DMS153 (cell line): ENCODE data around the gene INVS.
"Not testable (repeated sequence)": the region's sequence is repeated elsewhere in the genome, so short reads cannot be mapped to it uniquely, and the experiment has no call there.

ENCODE experiments used
- DNase-seq: peaks from one replicate; lab custom pipeline; 2025; lab: John Stamatoyannopoulos, UW

INVS gene

DNA sequence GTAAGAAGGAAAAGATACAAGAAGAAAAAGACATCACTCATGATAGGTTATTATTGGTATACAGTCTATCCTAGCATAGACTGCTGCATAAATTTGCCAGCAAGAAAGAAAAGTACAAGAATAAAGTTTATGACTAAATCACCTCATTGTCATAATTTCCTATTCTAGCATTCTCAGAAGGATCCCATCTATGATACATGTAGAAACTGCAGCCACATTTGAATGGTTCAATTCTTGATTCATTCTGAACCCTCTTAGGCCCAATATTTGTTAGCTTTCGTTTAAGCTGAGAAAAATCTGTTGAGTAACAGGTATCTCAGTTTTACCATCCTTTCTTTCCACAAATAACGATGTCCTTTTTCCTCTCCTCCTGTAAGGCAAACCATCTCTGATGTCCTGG, 21.2 kb downstream of the INVS start:
- DNase-seq, result no peak

DNA sequence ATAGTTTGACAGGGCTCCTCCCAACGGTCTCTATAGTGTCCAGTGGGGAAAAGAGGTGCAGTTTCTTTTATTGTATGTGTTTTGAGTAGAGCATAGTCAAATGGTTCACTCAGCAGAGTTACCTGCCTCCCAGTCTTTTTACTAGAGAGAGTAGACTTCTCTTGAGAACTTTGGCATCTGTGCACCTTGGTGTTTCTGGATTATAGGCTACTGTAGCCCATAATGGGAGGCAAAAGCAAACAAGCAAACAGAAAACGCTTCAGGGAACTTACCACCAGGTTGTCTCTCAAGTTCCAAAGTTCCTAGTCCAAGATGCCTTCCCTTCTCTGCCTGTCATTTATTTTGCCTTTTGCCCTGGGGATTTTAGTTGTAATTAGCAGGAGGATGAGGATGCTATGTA, 26.2 kb downstream of the INVS start:
- DNase-seq, result no peak

GRCh38 chr9:100125910-100126309, 26.9 kb downstream of the INVS start:
- DNase-seq, result no peak

GRCh38 chr9:100126423-100126822, 27.4 kb downstream of the INVS start:
- DNase-seq, result no peak

GRCh38 chr9:100129772-100130171, 30.7 kb downstream of the INVS start:
- no peak for DNase-seq

- DNase-seq, result no peak
These were observed 32.2 kb downstream of the INVS start for GRCh38 chr9:100131216-100131615.

DNA sequence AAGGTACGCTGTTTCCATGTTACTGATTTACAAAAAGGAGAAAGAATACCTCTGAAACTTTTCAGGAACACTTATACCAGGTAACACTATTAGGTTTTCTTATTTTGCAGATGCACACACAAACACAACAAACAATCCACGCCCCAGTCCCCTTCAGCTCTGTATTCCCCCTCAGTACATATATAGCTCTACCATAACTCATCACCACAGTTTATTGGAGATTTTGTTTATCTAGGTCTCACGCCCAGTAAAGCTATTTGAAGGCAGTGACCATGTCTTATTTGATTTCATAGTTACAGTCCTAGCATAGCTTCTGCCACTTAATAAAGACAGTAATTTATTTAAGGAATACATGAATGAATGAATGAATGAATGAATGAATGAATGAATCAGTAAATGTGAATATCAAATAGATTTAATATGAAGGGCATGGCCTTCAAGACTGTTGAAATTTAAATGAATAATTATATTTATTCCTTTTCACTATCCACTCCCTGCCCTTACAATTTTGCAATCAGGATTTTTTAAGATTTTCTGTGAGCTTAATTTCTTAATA, 32.9 kb downstream of the INVS start:
- no peak for DNase-seq

DNA sequence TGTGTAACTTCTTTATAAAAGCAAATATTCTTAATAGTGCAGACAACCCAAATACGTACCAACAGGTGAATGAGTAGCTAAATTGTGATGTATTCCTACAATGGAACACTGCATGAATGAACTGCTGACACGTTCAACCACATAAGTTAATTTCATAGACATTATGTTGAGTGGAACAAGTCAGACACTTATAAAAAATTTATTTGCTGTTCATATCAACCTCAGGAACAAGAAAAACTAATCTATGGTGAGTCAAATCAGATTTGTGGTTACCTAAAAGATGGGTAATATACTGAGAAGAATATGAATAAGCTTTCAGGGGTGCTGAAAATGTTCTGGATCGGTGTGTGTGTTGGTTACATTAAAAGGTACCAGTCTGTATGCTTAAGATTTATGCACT, 35.7 kb downstream of the INVS start:
- DNase-seq, result no peak

DNA sequence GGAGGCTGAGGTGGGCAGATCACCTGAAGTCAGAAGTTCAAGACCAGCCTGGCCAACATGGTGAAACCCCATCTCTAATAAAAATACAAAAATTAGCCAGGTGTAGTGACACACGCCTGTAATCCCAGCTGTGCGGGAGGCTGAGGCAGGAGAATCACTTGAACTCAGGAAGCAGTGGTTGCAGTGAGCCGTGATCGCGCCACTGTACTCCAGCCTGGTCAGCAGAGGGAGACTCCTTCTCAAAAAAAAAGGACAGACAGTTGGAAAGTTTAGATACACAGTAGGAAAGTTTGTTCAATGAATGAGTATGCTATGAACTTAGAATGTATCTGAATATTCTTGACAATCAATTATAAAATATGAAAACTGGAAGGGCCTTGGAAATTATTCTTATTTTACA, 37.8 kb downstream of the INVS start:
- DNase-seq, result not testable (repeated sequence)

DNA sequence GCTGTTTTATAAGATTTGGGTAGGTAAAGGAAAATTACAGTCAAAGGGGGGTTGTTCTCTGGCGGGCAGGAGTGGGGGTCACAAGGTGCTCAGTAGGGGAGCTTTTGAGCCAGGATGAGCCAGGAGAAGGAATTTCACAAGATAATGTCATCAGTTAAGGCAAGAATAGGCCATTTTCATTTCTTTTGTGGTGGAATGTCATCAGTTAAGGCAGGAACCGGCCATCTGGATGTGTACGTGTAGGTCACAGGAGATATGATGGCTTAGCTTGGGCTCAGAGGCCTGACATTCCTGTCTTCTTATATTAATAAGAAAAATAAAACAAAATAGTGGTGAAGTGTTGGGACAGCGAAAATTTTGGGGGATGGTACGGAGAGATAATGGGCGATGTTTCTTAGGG, 41.3 kb downstream of the INVS start:
- DNase-seq, result not testable (repeated sequence)

- not testable (repeated sequence) for DNase-seq
These were observed 42.8 kb downstream of the INVS start for GRCh38 chr9:100141862-100142261.

DNA sequence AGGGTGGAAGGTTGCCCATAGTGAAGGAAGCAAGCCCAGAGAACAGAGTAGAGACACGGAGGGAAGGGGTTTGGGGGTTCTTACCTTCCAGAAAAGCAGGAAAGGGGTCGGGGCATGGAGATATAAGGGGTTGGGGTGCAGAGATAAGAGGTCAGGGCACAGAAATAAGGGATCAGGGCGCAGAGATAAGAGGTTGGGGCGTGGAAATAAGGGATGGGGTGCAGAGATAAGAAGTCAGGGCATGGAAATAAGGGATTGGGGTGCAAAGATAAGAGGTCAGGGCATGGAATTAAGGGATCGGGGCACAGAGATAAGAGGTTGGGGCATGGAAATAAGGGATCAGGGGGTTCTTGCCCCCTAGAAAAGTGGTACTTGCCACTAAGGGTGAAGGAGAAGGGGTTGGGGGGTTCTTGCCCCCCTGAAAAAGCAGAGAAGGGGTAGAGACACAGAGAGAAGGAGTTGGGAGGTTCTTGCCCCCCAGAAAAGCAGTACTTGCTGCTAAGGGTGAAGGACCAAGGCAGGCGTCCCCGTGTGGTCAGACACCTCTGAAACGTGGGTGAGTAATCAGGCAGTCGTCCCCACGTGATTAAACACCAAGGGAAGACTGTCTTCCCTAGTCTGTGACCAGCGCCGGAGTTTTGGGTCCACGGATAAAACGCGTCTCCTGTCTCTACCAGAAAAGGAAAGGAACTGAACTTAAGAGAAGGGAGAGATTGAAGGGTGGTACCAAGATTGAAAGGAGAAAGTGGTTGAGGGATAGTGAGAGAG, 46.3 kb downstream of the INVS start:
- not testable (repeated sequence) for DNase-seq

GRCh38 chr9:100145976-100146375, 46.9 kb downstream of the INVS start:
- DNase-seq, result not testable (repeated sequence)

DNA sequence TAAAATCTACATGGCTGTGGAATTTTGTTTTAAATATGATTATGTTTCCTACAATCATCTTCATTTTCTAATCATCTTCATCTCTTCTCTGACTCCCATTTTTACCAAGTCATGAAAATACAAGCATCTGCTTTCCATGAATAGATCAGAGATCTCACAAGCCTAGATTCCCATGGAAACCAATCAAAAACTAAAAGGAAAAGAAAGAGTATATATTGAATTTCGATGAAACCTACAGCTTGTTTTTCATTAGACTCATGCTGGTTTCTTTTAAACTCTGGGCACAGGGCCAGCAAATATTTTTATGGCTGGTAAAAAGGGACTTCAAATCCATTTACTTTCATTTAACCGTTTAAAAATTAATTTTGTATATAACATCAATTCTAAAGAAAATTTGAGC, 51.2 kb downstream of the INVS start:
- DNase-seq, result no peak

DNA sequence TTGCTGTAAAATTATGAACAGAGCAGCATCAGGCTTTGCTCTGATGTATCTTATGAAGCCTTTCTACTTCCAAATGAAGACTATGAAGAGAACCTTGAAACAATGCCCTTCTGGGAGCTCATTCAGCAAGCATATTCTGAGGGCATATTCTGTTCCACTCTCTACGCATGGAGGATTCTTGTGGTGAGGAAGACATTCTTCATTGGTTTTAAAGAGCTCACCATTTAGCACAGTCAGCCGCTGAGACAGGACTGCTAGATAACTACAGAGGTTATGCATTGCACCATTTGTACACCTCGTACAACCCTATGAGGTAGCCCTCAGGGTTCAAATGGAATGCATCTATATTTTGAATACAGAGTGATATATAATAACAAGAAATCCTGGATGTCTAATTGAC, 61.0 kb downstream of the INVS start:
- no peak for DNase-seq

GRCh38 chr9:100167176-100167575, 68.1 kb downstream of the INVS start:
- no peak for DNase-seq

GRCh38 chr9:100167915-100168654, 69.0 kb downstream of the INVS start:
- no peak for DNase-seq

GRCh38 chr9:100170085-100170484, 71.0 kb downstream of the INVS start:
- no peak for DNase-seq

DNA sequence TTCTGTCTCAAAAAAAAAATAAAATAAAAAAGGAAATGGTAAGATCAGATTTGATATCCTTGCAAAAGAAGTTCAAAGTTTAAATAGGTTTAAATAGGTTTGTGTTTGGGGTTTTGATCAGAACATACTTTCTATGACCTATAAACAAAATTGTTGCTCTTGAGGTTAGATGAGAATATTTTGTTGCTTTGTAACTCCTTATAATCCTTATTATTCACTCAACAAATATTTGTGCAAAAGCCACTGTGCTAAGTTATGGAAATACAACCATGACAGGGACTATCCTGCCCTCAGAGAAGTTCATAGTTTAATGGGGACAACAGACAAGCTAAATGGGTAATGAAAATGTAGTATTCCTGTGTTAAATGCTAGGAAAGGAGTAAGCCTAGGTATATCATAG, 71.5 kb downstream of the INVS start:
- DNase-seq, result no peak

DNA sequence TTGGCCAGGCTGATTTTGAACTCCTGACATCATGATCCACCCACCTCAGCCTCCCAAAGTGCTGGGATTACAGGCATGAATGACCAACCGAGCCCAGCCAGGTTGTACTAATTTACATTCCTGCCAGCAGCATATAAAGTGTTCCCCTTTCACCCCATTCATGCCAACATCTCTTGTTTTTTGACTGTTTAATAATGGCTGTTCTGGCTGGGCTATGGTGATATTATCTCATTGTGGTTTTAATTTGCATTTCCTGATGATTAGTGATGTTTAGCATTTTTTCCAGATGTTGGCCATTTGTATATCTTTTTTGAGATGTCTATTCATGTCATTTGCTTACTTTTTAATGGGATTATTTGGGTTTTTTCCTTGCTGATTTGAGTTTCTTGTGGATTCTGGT, 87.3 kb downstream of the INVS start:
- DNase-seq, result no peak

- no peak for DNase-seq
These were observed 91.3 kb downstream of the INVS start for GRCh38 chr9:100190339-100190738.

DNA sequence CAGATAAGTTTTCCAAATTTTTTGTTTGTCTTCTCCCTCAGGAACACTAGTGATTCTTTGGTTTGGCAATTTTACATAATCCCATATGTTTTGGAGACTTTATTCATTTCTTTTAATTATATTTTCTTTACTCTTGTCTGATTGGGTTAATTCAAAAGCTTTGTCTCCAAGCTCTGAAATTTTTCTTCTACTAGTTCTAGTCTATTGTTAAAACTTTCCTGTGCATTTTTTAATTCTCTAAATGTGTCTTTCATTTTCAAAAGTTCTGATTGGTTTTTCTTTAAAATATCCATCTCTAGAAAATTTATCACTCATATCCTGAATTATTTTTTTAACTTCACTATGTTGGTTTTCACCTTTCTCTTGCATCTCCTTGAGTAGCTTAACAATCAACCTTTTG, 92.2 kb downstream of the INVS start:
- DNase-seq, result no peak

DNA sequence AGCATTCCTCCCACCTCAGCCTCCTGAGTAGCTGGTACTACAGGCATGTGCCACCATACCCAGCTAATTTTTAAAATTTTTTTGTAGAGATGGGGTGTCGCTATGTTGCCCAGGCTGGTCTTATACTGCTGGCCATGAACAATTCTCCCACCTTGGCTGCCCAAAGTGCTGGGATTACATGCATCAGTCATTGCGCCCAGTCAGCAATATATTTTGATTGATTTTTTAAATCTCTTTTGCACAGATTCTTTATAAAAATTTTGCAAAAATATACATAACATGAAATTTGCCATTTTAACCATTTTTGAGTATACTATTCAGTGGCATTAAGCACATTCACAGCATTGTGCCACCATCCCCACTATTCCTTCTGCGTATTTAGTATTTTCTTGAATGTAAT, 94.0 kb downstream of the INVS start:
- no peak for DNase-seq
